CD4-positive, alpha-beta T cell treated with Interleukin-17A for 4 hours (primary cell): Measurements from ENCODE around the gene SH3BP4.
"Not testable (repeated sequence)": the region's sequence is repeated elsewhere in the genome, so short reads cannot be mapped to it uniquely, and the experiment has no call there.

ENCODE experiments used
- DNase-seq: peaks from one replicate; pipeline ENCODE4 v3.0.0-alpha.2; 2020; ENCODE audit warnings: mixed read lengths

Gene SH3BP4

GRCh38 chr2:235042576-235043515 is 91.0 kb downstream of the SH3BP4 start:
- no peak for DNase-seq

- DNase-seq = no peak
These were observed 92.1 kb downstream of the SH3BP4 start for GRCh38 chr2:235043762-235044500.

- DNase-seq = no peak
These were observed 92.9 kb downstream of the SH3BP4 start for GRCh38 chr2:235044501-235045271.

GRCh38 chr2:235045336-235045972 is 93.6 kb downstream of the SH3BP4 start:
- DNase-seq = no peak

- no peak for DNase-seq
These were observed 94.1 kb downstream of the SH3BP4 start for GRCh38 chr2:235045973-235046343.

GRCh38 chr2:235046589-235046988 is 94.8 kb downstream of the SH3BP4 start:
- DNase-seq = no peak

GRCh38 chr2:235047171-235048160 is 95.6 kb downstream of the SH3BP4 start:
- DNase-seq = no peak

- no peak for DNase-seq
These were observed 96.7 kb downstream of the SH3BP4 start for GRCh38 chr2:235048549-235048948.

- no peak for DNase-seq
These were observed 97.3 kb downstream of the SH3BP4 start for GRCh38 chr2:235049069-235049468.

- no peak for DNase-seq
These were observed 97.9 kb downstream of the SH3BP4 start for GRCh38 chr2:235049719-235050118.

GRCh38 chr2:235050980-235051351 is 99.1 kb downstream of the SH3BP4 start:
- no peak for DNase-seq

- DNase-seq = no peak
These were observed 99.8 kb downstream of the SH3BP4 start for GRCh38 chr2:235051436-235052260.

- no peak for DNase-seq
These were observed 100.9 kb downstream of the SH3BP4 start for GRCh38 chr2:235052514-235053354.

GRCh38 chr2:235053651-235054050 is 101.8 kb downstream of the SH3BP4 start:
- no peak for DNase-seq

- DNase-seq = no peak
These were observed 102.7 kb downstream of the SH3BP4 start for GRCh38 chr2:235054475-235054874.

- no peak for DNase-seq
These were observed 103.1 kb downstream of the SH3BP4 start for GRCh38 chr2:235054919-235055318.

- DNase-seq = no peak
These were observed 104.2 kb downstream of the SH3BP4 start for GRCh38 chr2:235055891-235056516.

GRCh38 chr2:235056768-235057167 is 105.0 kb downstream of the SH3BP4 start:
- no peak for DNase-seq

GRCh38 chr2:235057616-235058015 is 105.8 kb downstream of the SH3BP4 start:
- DNase-seq = not testable (repeated sequence)
